NCI-H146 treated with DMSO at 0.1 percent for 48 hours (cell line): Measurements from ENCODE around the gene SAE1.
"Not testable (repeated sequence)": the region's sequence is repeated elsewhere in the genome, so short reads cannot be mapped to it uniquely, and the experiment has no call there.

Experiments used
- DNase-seq: peaks from one replicate; lab custom pipeline; 2025; ENCODE audit not compliant: unreplicated experiment; lab: John Stamatoyannopoulos, UW

SAE1 gene

GRCh38 chr19:47130589-47131227 lies at the start of gene SAE1:
SAE1 (plus strand) TSS chr19:47130835; CDS start chr19:47130931, 96 bp downstream.
- DNase-seq, result peak; percentile 94

DNA sequence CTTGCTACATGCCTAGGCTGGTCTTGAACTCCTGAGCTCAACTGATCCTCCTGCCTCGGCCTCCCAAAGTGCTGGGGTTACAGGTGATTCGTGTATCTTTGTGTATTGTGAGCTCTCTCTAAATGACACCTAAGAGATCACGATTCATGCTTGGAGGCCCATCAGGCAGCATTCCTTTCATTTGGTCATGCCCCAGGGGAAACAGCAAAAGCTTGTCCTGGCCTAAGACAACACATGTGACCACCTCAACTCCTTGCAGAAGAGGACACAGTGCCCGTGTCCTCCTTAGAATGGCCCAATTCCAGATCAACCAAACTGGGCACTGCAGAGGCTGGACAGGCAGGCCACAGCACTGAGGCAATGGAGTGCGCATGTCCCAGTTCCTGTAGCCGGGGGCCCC lies 49.5 kb upstream of the SAE1 start:
- no peak for DNase-seq

- no peak for DNase-seq
Measured at GRCh38 chr19:47082493-47082892, 48.1 kb upstream of the SAE1 start.

DNA sequence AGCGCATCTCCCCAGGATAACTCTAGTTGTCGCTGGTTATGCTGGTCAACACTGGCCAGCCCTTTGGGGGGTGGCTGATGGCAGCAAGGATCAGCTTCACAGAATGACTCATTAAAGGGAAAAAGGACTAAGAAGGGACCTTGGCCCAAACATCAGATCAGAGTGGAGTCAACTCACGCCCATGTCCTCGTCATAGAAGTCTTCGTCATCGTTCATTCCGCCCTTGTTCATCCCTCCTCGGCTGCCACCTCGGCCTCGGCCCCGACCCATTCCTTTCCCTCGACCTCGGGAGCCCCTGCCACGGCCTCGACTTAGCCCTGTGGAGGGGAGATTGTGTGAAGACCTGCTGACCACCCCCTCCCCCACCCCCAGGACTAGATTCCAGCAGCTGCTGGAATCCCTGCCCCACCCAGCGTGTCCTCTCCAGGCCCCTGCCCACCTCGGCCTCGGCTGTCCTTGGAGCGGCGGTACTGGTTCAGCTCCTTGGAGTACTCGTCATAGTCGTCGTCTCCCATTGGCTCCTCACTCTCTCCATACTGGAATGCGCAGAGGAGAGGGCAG lies 45.7 kb upstream of the SAE1 start:
- no peak for DNase-seq

GRCh38 chr19:47086280-47086679 lies 44.4 kb upstream of the SAE1 start:
- DNase-seq, result no peak

DNA sequence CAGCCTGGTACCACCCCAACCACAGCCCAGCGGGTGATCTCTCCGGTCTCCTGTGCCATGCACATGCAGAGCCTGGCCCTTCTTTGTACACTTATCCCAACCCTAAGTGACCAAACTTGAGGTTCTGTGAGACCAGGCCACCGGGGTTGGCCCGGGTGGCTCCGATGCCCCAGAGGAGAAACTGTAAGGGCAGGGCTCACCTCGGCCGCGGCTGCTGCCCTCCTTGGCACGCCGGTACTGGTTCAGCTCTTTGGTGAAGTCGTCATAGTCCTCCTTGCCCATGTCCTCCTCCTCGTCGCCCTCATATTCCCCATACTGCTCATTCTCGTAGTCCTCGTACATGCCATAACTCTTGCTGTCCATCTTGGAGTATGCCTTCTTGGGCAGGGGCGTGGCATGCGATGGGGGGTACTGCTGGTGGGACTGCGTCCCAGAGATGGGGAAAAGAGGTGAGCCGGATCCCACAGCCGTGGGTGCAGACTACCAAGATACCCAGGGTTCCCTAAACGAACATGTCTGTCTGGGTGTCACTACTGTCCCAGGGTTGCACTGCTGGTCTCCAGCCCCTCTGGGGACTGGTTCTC lies 40.8 kb upstream of the SAE1 start:
- DNase-seq, result no peak

- DNase-seq, result no peak
Measured at GRCh38 chr19:47093254-47093653, 37.4 kb upstream of the SAE1 start.

DNA sequence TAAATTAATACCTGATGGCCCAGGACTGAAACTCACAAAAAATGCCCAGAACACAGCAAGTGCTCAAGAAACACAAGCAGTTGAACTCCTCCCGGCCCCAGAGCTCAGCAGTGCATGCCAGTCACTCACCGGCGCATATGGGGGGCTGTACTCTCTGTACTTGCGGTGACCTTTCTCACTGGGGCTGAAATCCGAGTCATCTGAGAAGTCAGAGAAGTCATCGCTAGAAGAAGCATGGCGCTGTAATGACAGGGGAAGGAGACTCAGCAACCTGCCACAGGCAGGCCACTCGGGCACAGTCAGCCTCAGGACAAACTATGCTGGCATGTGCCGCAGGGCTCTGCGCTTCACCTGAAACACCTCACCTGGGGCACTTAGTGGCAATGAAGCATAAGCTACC lies 36.8 kb upstream of the SAE1 start:
- no peak for DNase-seq

GRCh38 chr19:47094557-47095475 lies 35.8 kb upstream of the SAE1 start:
- DNase-seq, result no peak

GRCh38 chr19:47095476-47096099 lies 35.0 kb upstream of the SAE1 start:
- no peak for DNase-seq

DNA sequence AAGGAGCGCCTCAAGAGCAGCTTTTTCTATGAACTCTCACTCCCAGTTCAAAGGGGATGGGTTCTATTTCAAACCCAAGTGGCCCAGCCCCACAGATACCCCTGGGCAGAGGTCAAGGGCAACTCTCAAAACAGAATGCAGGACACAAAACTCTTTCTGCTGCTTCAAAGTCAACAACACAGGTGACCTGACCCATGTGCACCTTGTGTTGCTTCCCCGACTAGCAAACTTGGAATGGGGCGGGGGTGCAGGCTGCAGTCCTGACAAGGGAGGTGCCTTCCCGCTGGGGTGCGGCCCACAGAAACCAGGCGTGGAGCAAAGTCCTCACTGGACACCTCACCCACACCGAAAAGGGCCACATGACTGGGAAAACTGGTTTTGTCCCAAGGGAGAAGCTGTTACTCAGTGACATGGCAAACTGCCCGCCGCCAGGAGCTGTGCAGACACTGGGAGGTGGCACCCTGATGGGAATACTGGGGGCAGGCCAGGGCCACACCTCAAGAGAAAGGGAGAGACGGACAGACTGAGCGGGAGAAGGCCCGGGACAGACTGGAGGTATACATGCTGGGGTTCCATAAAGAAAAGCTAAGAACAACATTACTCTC lies 34.4 kb upstream of the SAE1 start:
- no peak for DNase-seq

DNA sequence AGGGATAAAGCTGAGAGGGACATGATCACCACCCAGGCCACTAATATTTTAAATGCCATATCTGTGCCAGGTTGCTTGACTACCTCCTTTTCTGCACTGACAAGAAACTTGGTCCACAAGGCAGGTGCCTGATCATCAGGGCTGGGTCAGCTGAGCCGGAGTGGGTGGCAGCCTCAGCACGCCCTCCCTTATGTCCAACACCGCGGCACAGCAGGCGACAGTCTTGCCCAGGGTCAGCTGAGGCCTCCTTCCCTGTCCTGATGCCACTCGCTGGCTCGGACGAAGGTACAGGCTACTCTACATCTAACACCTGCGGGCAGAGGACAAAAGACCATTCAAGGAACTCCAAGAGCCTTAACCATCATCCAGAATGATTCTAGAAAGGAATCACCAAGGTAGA lies 33.9 kb upstream of the SAE1 start:
- no peak for DNase-seq

- no peak for DNase-seq
Measured at GRCh38 chr19:47097396-47098201, 33.0 kb upstream of the SAE1 start.

- DNase-seq, result no peak
Measured at GRCh38 chr19:47098608-47099007, 32.0 kb upstream of the SAE1 start.

DNA sequence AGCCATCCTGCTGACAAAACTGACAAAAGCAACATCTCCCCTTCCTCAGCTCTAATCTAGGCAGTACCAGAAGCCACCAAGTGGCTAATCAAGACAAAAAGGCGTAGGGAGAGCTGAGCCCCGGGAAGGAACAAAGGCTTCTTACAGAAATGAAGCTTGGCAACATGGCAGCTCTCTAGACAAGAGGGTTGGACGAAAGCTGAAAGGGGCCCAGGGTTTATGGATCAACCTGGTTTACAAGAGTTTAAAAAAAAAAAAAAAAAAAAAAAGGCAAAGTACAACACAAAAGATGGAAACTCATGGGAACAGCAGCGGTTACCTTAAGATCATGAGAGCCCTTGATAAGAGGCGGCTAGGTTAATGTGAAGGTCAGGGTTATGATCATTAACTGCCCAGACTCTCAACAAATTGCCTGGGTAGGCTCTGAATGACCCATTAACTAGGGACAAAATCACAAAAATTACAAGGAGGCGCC lies 31.0 kb upstream of the SAE1 start:
- no peak for DNase-seq

GRCh38 chr19:47100290-47100689 lies 30.3 kb upstream of the SAE1 start:
- DNase-seq, result no peak

- not testable (repeated sequence) for DNase-seq
Measured at GRCh38 chr19:47101116-47101515, 29.5 kb upstream of the SAE1 start.

DNA sequence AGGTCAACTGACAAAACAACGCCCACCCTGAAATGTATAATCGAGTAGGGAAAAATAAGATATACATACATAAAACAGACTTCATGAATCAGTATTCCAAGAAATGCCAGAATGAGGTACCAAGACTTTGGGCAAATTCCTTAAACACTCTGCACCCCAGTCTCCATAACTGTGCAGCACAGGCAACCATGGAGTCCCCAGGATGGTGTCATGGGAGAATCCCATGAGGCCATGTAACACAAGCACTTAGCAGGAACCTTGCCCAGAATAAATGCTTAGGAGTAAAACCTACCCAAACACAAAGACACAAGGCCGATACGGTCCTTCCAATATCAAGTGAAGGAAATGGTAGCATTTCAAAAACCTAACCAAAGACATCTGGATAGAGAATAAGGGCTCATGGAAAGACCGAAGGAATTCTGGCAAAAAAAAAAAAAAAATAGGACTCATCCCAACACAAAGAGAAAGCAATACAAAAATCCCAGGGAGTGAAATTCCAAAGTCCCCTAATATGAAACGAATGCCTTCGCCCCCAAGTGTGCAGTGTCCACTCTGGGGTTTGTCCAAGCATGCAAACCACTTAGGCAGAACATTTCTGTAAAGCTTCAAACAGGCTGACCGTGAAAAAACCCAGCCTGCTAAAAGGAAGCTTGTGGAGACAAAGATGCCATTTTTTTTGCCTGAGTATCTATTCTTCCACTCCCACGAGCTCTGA lies 28.1 kb upstream of the SAE1 start:
- DNase-seq, result no peak

DNA sequence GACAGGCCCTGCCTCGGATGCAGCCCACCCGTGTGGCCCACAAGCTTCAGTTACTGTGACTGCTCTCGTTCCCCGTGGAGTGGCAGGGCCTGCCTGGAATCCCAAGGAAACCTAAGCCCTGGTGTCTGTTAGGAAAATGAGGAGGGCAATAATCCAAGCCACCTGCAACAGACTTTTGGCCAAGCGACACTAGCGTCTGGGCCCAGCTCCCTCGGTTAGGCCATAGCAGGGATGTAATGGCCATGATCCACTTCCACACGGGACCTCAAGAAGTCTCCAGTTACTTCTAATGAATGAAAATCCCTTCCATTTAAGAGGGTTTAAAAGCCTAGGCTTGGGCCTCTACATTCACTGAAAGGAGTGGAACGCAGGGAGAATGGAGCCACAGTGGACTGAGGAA lies 26.0 kb upstream of the SAE1 start:
- no peak for DNase-seq
